ENCODE results near the gene RRM2. TPM values are rescaled to one million over a fixed set of nuclear protein-coding genes. Genes with fewer than 3 reads are reported as not detected.

Gene RRM2
- total and polyA plus RNA-seq, 2 of the 4 experiments (the other 2 are of a cell fraction) = 53.6 to 68.5 TPM

GRCh38 chr2:10166676-10167292 lies 44.2 kb downstream of the RRM2 start:
- ATAC-seq (ENCODE audit: low read depth) (no peak), DNase-seq (no peak)
- intact Hi-C loops (cut with micrococcal nuclease) (no loop called here), in situ Hi-C loops (cut with MboI; ENCODE audit: low sequenced_read_pairs) (no loop called here), dilution Hi-C loops (cut with HindIII; ENCODE audit: low sequenced_read_pairs, unreplicated experiment) (no loop called here)
- H2BK20ac ChIP-seq (ENCODE audit: low read depth, low read length) = no peak overlapping the region
- H2BK120ac ChIP-seq (ENCODE audit: low read depth, low read length) = no peak overlapping the region
- no peak overlapping the region for H4K91ac ChIP-seq (ENCODE audit: insufficient read depth, low read depth, low read length)
- ChIA-PET POLR2A (ENCODE audit: unreplicated experiment) (no interaction called here), CTCF (no interaction called here)
- peaks cover 10% of the 10 kb centered on the region for H3K4me1 ChIP-seq (ENCODE audit: control insufficient read depth, insufficient read depth, low read length)
- no peak overlapping the region for H2AK5ac ChIP-seq (ENCODE audit: low read depth, low read length)
- BruUV-seq (replicated peaks) = no TSS peak
- 89% methylated on average over 13 of the region's 18 CpGs; no CpG with 5 or more reads in 1 of the 2 experiments for WGBS, 2 experiments (ENCODE audit: extremely low coverage in 2 of 2, insufficient read length in 1 of 2)
- H3K36me3 ChIP-seq (ENCODE audit: control insufficient read depth, insufficient read depth, low read length) = no peaks in the 10 kb centered on the region
- H3K4me3 ChIP-seq (ENCODE audit: insufficient read depth, low read depth, low read length) = no peak overlapping the region
- H3K9me1 ChIP-seq (ENCODE audit: insufficient read depth, low read length) = no peaks in the 10 kb centered on the region
- H2BK15ac ChIP-seq (ENCODE audit: low read depth, low read length) = no peak overlapping the region
- H3K9ac ChIP-seq (ENCODE audit: low read depth, low read length) = no peak overlapping the region
- H3K27ac ChIP-seq (ENCODE audit: insufficient read depth, low read length) = no peak overlapping the region
- H2AFZ ChIP-seq (replicated peaks; ENCODE audit: low read length, poor library complexity) = no peak overlapping the region
- TF ChIP-seq FOS (IDR thresholded peaks at IDR 0.05; ENCODE audit: low read depth, low read length) (no peak), MAZ (IDR thresholded peaks at IDR 0.05; ENCODE audit: borderline replicate concordance, low read depth, low read length) (no peak), POLR2A (IDR thresholded peaks at IDR 0.05; ENCODE audit: low read depth, low read length) (no peak), RAD21 (IDR thresholded peaks at IDR 0.05; ENCODE audit: low read length) (no peak), SMC3 (IDR thresholded peaks at IDR 0.05; ENCODE audit: low read depth, low read length) (no peak), ELK1 (IDR thresholded peaks at IDR 0.05; ENCODE audit: borderline replicate concordance, low read depth, low read length) (no peak), CEBPB (IDR thresholded peaks at IDR 0.05; ENCODE audit: low read depth, low read length) (no peak)
- peak overlapping the region; percentile 34 for H2AK9ac ChIP-seq (replicated peaks; ENCODE audit: low read depth, low read length, poor library complexity)
- no peak overlapping the region for H3K4ac ChIP-seq (ENCODE audit: low read depth, low read length)
- no peak overlapping the region for H2BK5ac ChIP-seq (ENCODE audit: low read depth, low read length, poor library complexity, severe bottlenecking)
- no peak overlapping the region for H3K18ac ChIP-seq (ENCODE audit: low read depth, low read length)
- no peak overlapping the region for H4K5ac ChIP-seq (ENCODE audit: low read depth, low read length)
- H3K14ac ChIP-seq (replicated peaks; ENCODE audit: low read depth, low read length) = no peak overlapping the region
- H3K9me3 ChIP-seq (ENCODE audit: control insufficient read depth, insufficient read depth, low read length) = no peaks in the 10 kb centered on the region
- H3K56ac ChIP-seq (ENCODE audit: extremely low read depth, insufficient read depth, low read length) = no peak overlapping the region
- no peaks in the 10 kb centered on the region for H3K79me1 ChIP-seq (ENCODE audit: low read depth in 1 of 2, low read length in 2 of 2)
- H3K23ac ChIP-seq (ENCODE audit: low read depth, low read length) = no peak overlapping the region
- no peaks in the 10 kb centered on the region for H4K20me1 ChIP-seq (ENCODE audit: insufficient read depth, low read length)
- no peaks in the 10 kb centered on the region for H3K27me3 ChIP-seq (ENCODE audit: control insufficient read depth, insufficient read depth, low read length)
- H4K8ac ChIP-seq (ENCODE audit: low read depth in 2 of 2, low read length in 2 of 2) = no peak overlapping the region
- no peak overlapping the region for H3K4me2 ChIP-seq (ENCODE audit: low read depth, low read length)
